NCI-H146 treated with DMSO at 0.1 percent for 48 hours (cell line): ENCODE results near the gene WNT11.
A peak's percentile ranks its signal among the peaks of the same experiment; 100 is the strongest.

Experiments
- DNase-seq: peaks from one replicate; lab custom pipeline; 2025; ENCODE audit not compliant: unreplicated experiment; lab: John Stamatoyannopoulos, UW

Gene WNT11

DNA sequence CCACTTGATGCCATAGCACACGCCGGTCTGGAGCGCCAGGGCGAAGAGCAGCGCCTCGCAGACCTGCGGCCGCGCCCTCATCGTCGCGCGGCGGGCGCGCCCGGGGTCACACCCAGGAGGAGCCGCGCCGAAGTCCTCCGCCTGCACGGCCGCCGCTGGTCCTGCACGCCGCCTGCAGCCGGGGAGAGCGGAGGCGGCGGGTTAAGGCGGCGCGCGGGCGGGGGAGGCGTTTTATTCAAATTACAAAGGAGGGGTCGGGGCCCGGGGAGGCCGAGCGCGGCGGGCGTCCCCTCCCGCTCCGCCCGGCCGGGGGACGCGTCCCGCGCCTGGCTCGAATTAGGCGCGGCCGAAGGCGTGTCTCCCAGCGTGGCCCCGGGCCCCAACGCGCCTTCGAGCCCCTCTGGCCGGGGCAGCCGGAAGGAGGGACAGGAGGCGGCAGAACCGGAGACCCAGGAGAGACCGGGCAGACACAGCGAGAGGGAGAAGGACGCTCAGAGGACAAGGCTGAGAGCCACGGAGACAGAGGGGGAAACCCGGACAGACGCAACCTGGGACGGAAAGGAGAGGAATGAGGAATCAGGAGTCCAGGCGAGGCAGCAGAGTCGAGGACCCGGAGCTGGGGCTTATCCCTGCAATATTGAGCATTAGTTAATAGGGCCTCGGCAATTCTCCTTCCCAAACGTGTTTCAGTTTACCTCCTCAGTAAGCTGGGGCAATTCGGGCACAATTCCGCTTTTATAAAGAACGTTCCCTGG lies at the start of gene WNT11:
TSS of gene WNT11 (minus strand) at position 176 of the 755 bp plus-strand sequence. CDS start at position 81, 95 bp downstream.
- DNase-seq, result peak; percentile 41

DNA sequence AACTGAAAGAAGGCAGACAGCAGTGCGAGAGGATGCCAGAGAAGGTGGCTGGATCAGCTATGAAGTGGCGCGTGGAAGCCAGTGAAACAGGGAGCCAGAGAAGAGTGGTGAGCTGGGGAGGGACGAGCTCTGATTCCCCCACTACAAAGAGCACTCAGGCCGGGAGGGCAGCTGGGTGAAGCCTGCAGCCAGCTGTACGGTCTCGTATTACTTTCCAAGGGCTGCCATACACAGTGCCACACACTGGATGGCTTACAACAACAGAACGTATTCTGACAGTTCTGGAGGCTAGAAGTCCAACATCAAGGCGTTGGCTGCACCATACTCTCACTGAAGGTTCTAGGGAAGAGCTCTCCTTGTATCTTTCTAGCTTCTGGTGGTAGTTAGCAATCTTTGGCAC lies 47.1 kb upstream of the WNT11 start:
- DNase-seq, result no peak

DNA sequence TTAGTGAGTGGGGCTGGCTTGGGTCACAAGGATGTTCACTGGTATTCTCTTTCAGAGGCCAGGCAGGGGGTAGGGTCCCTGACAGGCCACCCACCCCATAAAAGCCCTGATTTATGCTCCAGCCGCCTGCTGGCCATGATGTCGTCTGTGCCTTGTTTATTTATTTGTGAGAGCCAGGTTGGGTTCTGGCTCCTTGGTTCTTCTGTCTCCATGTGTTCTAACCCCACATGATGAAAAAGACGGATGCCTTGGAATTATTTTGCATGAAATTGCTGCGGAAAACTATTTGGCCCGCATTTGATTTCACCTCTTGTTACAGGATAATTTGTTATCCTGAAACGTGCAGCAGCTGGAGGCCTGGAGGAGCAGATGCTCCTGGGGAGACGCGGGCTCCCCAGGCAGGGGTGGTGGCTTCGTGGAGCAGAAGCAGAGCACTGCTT lies 46.3 kb upstream of the WNT11 start:
- DNase-seq, result no peak

DNA sequence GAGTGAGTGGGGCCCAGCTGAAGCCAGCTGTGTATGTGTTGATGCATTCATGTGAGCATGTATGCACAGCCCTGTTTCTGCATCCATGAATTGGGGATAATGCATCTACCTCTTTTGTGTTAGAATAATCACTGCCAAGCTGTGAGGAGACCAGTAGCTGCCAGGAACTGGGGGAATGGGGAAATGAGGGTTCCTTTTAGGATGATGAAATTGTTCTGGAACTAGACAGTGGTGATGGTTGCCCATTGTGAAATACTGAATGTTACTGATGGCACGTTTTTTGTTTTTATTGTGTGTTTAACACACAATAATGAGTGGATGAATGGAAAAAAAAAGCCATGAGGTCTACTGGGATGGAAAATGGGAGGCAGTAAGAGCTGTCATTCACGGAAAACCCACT lies 45.3 kb upstream of the WNT11 start:
- DNase-seq, result no peak

DNA sequence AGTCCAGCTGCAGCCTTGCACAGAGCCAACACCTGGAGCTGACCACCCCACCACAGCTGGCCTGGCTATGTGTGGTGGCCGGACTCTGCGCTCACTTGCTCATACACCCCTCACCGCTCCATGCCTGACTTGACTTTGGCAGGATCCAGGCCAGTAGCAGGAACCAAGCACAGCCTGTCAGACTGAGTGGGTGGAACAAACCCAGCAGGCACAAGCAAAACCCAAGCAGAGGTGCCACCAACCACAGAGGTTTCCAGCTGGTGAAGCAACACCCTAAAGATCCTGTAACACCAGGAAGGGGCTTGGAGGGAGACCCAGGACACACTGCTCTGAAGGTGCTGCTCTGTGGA lies 44.9 kb upstream of the WNT11 start:
- DNase-seq, result no peak

DNA sequence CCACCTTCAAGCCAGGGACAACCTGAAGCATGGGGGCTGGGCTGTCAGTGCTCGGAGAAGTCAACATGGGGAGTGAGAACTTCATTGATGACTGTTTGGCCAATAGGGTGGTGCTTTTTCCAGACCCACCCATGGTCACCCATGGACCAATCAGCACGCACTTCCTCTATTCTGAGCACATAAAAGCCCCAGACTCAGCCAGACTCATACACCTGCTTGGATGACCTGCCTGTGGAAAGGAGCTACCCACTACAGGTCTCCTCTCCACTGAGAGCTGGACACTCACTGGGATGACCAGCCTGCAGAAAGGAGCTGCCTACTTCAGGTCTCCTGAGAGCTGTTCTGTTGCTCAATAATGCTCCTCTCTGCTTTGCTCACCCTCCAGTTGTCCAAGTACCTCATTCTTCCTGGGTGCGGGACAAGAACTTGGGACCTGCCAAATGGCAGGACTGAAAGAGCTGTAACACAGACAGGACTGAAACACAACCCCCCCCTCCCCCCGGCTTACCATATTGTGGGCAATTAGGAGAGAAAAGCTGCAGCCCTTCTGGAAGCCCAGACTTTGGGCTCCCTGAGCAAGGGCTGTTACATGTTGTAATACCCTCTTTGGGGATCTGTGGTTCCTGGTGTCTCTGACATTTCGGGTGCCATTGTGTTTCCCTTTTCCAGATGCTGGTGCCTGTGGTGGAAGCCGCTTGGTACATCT lies 44.4 kb upstream of the WNT11 start:
- DNase-seq, result no peak

DNA sequence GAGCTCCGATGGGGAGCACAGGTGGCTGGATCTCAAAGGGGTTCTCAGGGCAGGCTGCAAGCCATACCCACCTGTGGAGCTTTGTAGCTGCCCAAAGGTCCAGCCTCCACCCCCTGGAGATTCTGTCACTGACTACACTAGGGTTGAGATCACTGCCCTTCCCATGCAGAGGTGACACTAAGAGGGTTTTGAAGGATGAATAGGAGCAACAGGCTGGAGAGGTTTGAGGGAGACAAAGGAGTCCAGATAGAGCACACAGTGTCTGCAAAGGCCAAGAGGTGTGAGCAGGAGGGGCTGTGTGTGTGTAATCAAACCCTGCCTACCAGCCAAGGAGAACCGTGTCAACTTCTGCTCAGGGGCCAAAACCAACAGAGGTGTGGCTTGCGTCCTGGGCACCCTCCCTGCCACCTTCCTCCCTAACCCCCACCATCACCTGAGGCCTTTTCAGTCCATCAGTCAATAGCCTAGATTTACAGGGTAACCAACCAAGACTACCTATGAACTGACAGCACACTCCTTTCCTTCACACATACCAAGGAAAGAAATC lies 43.0 kb upstream of the WNT11 start:
- DNase-seq, result no peak

DNA sequence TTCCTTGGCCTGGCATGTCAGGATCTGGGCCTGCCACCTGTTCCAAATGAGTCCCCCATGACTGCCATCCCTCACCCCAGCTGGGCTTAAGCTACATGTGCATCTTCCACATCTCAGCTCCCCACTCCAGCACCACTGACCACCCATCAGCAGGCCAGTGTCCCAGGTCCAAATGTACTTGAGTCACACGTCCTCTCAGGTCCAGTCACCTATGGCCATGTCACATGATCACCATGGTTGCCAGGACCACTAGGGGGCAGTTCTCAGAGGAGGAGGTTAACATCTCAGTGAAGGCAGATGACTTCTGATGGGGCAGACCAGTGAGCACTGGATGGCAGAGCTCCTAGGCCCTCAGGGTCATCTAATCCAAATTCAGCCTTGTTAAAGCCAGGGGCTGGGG lies 41.9 kb upstream of the WNT11 start:
- no peak for DNase-seq

DNA sequence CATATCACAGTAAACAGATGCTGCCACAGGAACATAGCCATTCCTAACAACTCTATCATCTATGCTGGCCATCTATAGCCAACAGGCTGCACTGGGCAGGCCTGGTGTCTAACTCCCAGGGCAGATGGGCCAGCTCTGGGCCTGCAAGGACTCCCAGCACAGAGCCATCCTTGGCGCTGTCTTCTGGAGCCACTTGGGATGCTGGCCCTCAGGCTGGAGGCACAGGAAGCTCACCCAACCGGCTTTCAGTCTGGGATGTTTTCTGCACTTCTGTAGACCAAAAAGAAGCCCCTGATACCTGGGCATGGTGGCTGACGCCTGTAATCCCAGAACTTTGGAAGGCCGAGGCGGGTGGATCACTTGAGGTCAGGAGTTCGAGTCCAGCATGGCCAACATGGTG lies 40.8 kb upstream of the WNT11 start:
- no peak for DNase-seq

DNA sequence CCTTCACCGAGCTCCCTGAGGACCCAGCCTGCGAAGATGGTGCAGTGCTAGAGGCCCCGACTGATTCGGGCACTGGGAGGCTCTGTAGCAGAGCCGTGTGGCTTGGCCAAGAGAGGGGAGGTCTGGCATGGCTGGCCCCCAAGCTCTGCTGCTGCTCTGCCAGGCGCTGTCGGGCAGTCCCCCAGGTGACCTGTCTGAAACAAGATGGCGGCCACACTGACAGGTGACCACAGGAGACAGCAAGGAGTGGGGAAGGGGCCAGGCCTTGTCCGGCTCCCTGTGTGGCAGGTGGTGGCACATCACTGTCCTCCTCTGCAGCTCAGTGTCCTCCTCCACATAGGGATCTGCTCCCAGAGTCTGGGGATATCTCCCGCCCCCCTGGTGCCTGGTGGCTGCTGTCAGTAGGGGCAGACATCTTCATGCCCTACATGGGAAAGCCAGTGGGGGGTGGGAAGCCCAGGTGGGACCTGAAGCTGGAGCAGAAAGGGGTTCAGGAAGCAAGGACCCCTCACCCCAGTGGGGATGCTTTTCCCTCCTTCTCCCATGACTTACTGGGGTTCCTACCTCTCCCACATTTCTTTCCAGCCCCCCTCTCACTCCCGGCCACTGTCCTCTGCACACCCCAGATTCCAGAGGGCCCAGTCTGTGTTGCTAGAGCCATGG lies 40.1 kb upstream of the WNT11 start:
- no peak for DNase-seq

DNA sequence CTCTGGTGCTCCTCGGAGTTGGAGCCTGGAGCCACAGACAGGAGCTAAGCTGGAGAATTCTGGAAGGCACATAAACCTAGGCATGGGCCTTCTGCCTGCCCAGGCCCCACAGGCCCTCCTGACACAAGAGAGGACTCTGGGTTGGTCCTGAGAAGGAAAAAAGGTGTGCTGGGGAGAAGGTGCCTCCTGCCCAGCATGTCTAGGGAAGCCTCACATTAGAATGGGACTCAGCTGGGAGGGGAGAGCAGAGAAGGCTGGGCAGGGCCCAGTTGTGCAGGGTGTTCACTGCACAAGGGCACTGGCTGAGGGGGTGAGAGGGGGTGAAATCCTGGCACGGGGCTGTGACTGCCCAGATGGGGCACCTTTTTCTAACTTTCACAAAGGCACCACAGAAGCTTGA lies 39.4 kb upstream of the WNT11 start:
- DNase-seq, result no peak

DNA sequence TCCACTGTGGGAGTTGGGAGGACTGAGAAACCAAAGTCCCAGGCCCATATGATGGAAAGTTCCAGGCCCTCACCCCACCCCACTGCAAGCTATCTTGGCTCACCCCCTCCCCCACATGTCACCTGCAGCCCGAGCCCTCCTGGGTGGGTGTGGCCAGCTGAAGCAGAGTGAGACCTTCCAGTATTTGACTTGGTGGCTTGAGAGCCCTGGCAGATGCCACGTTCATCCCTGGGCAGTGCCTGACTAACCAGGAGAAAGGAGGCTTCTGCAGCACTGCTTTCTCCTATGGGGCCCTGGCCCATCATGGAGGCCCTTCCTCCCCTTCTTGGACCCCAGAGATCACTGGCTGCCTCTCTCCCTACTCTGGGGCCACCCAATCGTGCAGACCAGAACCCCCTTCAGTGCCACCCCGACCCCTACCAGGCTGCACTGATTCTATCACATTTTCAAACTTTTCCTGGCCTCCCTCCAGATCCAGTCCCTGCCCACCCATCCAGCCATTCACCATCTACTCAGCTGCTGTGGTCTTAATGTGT lies 38.1 kb upstream of the WNT11 start:
- DNase-seq, result no peak

DNA sequence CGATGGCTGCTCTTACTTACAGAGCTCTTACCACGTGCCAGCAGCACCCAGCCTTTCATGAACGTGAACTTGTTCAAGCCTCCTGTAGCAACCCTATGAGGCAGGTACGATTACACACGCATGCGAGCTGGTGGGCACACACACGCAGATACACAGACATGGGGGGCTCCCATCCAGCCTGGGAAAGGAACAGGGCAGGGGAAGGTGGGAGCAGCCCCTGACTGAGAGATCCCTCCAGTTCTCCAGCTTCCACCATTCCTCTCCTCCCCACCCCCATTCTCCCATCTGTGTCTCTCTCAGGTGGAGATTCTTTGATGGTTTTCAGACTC lies 37.6 kb upstream of the WNT11 start:
- no peak for DNase-seq

DNA sequence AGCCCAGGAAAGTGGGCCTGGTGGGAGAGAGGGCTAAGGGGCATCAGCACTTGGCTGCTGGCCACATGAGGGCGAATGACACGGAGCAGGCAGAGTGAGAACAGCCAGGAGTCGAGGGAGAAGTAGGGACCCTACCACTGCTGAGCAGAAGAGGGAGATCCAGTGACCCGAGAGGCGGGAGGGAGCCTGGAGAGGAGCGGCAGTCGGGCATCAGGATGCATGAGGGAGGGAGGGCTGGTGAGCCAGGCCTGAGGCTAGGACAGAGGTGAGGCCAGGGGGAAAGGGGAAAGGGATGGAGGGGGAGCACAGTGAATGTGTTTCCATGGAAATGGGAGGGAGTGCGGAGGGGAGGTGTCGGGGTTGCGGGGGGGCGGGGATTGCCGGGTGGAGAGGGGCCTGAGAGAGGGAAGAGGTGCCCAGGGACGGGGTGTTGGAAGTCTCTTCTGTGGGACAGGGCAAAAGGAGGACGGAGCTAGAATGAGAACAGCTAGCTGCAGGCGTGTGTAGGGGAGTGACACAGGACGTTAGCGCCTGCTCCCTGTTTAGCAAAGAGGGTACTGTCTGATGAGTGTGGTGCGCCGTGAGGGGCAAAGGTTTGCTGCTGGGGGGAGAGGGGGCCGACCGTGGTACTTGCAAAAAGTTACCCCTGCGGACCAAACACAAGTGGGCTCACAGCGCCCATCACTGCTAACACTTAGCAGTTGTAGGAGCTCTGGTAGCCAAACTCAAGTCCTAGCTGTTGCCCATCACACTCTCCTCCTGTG lies 37.1 kb upstream of the WNT11 start:
- DNase-seq, result no peak

DNA sequence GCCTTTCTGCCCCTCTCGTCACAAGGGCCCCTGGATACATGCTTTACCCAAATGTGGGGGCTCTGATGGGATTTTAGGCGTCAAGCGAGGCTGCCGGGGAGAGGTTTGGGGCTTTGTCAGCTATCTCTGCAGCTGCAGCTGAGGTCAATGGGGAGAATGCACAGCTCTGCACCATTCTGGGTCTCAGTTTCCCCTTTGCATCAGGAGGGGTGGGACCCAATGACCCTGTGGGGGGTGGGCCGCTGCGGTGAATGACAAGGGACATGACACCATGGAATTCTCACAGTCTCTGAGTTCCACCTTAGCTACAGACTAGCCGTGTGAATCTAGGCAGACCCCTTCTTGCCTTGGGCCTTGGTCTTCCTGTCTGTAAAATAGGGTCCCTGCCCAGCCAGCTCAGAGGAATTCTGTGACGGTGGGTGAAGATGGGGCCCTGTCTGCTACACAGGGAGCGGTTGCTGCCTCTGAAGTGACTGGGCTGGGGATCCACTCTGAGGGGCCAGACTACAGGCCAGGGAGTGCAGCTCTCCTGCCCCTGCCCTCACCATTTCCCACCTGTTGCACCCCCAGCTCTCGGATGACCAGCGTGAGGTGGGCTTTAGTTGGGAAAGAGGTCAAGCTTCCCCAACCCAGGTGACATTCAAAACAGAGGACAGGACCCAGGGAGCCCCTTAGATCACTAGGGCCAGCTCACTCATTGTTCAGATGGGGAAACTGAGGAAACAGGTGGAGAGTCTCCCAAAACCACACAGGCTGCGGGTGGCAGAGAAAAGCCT lies 35.9 kb upstream of the WNT11 start:
- no peak for DNase-seq

DNA sequence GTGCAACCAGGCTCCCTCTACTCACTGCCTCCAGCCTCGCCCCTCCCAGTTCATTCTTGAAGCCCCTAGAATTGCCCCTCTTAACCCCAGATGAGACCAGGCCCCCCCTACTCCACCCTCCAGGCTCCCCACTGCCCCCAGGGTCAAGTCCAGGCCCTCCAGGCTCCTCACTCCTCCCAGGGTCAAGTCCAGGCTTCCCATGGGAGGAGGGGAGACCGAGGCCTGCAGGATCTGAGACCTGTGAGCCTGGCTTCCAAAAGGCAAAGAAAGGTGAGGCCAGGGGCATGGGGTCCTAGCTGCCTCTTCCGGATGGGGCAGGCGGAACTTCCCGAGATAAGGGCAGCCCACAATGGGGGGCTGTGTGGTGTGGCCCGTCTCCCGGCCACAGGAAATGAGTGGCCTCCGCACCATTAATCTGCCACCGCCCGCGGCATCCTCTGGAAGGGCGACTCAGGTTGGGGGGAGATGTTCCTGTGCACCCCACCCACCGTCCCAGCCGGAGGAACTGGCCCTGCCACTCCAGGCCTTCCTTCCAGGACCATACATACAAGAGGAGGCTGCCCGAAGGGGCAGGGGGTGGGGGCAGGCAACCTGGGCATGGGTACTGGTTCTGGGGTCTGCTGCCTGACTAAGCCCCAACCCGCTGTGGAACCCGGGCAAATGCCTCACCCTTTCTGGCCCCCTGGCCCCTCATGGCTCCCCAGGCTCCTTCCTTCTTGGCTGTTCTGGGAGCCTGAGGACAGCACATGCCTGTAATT lies 35.1 kb upstream of the WNT11 start:
- DNase-seq, result no peak

DNA sequence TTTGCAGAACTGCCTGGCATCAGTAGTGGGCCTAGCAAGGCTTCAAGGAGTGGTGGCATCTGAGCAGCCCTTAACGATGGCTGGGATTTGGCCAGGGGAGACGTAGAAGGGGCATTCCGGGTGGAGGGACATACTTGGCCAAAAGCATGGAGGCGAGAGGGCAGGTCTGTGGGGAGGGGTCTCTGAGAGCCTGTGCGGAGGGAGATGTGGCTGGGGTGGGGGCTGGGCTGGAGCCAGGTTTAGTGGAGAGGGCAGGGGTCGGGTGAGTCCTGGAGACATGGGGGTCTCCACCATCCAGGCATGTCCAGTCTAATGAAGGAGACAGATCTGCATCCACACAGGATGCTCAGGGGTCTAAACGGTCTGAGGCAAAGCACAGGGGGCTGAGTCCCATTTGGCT lies 34.4 kb upstream of the WNT11 start:
- DNase-seq, result no peak

DNA sequence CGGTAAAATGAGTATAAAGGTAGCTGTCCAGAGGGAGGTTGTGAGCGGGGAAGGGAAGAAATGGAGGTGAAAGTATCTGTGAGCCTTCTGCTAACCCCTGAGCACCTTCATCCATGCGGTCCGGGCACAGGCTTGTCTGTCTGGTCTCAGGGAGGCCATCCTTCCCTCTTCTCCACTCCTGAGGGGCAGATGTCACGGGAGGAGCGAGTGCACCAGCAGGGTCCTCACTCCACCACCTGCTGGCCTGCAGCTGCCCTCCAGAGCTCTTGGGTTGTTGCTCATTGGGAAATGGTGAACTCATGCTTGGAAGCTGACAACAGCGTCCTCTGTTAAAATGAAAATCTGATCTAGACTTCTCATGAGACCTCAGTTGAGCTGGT lies 33.8 kb upstream of the WNT11 start:
- DNase-seq, result no peak

DNA sequence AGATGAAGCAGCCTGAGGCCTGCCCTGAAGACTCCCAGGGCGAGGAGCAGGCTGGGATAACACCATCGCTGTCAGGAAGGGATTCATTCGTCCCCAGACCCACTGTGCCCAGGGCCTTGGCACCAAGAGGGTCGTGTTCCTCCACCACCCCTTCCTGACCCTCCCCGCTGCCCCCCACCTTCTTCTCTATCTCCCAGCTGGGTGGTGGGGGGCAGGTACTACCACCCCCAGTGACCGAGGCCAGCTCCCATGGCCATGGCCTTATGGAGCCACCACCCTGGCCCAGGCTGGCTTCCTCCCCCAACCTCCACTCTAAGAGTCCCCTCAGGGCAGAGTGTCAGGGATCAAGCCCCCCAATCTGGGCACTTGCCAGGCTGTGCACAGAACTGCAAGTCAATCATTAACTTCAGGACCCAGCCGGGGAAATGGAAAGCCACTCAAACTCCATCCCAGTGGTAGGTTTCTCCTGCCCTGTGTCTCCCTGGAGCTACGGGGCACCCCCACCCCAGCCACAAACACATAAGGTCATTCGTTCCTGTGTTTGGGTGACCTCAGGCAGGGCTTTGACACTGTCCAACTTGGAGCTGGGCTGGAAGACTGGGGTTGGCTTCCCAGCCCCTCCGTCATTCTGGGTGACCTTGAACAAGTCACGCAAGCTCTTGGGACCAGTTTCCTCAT lies 33.3 kb upstream of the WNT11 start:
- DNase-seq, result no peak
